ENCODE data around the gene FILIP1.

Gene FILIP1

GRCh38 chr6:75493400-75494064, at the start of gene FILIP1:
Gene FILIP1, minus strand, starts transcription at chr6:75493800. Its CDS starts 78,828 bp downstream, at chr6:75414972.
- peak; percentile 19 for DNase-seq

- DNase-seq = no peak
Observed at GRCh38 chr6:75543311-75543710, 49.7 kb upstream of the FILIP1 start.

GRCh38 chr6:75539136-75539535, 45.5 kb upstream of the FILIP1 start:
- no peak for DNase-seq

- DNase-seq = no peak
Observed at GRCh38 chr6:75532521-75532920, 38.9 kb upstream of the FILIP1 start.

GRCh38 chr6:75531174-75531573, 37.6 kb upstream of the FILIP1 start:
- DNase-seq = no peak

GRCh38 chr6:75530696-75531095, 37.1 kb upstream of the FILIP1 start:
- DNase-seq = no peak

- no peak for DNase-seq
Observed at GRCh38 chr6:75528423-75528822, 34.8 kb upstream of the FILIP1 start.

- peak; percentile 71 for DNase-seq
Observed at GRCh38 chr6:75526502-75527127, 33.0 kb upstream of the FILIP1 start.

GRCh38 chr6:75525682-75526081, 32.1 kb upstream of the FILIP1 start:
- DNase-seq = no peak

- no peak for DNase-seq
Observed at GRCh38 chr6:75524322-75524972, 30.8 kb upstream of the FILIP1 start.

GRCh38 chr6:75516757-75517156, 23.2 kb upstream of the FILIP1 start:
- DNase-seq = no peak

- no peak for DNase-seq
Observed at GRCh38 chr6:75512591-75512990, 19.0 kb upstream of the FILIP1 start.

- DNase-seq = no peak
Observed at GRCh38 chr6:75505424-75505823, 11.8 kb upstream of the FILIP1 start.

- no peak for DNase-seq
Observed at GRCh38 chr6:75504465-75505222, 11.0 kb upstream of the FILIP1 start.

GRCh38 chr6:75503291-75503690, 9.7 kb upstream of the FILIP1 start:
- DNase-seq = no peak

GRCh38 chr6:75502884-75503283, 9.3 kb upstream of the FILIP1 start:
- no peak for DNase-seq

- no peak for DNase-seq
Observed at GRCh38 chr6:75501756-75502155, 8.2 kb upstream of the FILIP1 start.

GRCh38 chr6:75499640-75500039, 6.0 kb upstream of the FILIP1 start:
- no peak for DNase-seq

- DNase-seq = no peak
Observed at GRCh38 chr6:75498862-75499261, 5.3 kb upstream of the FILIP1 start.

GRCh38 chr6:75497994-75498393, 4.4 kb upstream of the FILIP1 start:
- no peak for DNase-seq

GRCh38 chr6:75495011-75495410, 1.4 kb upstream of the FILIP1 start:
- DNase-seq = no peak

GRCh38 chr6:75494290-75494689, 690 bp upstream of the FILIP1 start:
- no peak for DNase-seq

- no peak for DNase-seq
Observed at GRCh38 chr6:75492386-75493153, 1.0 kb downstream of the FILIP1 start.
